Common myeloid progenitor, CD34-positive (primary cell): ENCODE data around the gene QRSL1. TPM values are rescaled to one million over a fixed set of nuclear protein-coding genes. Genes with fewer than 3 reads are reported as not detected.
A peak's percentile ranks its signal among the peaks of the same experiment; 100 is the strongest.
"Not testable (repeated sequence)": the region's sequence is repeated elsewhere in the genome, so short reads cannot be mapped to it uniquely, and the experiment has no call there.

Source experiments
- CTCF ChIA-PET: fragments of 350-600 bp; sonication (Branson Sonifier 250); formaldehyde crosslinking; loops from one replicate; lab custom pipeline; 2021; ENCODE audit warnings: antibody characterized with exemption; lab: Charles Lee
- POLR2A ChIA-PET: fragments of 350-600 bp; sonication (Branson Sonifier 250); formaldehyde crosslinking; loops from one replicate; lab custom pipeline; 2021; ENCODE audit warnings: antibody characterized with exemption; lab: Charles Lee
- DNase-seq, 3 donors: peaks; one replicate each; pipeline versions ENCODE4 v3.0.0 to v3.0.0-alpha.2; 2013
- H3K27ac ChIP-seq, 2 experiments: 1 replicate in 1 of 2; 2 replicates in 1 of 2; pipeline ENCODE4 v1.7.0; 2013; ENCODE audit warnings: inconsistent platforms in 2 of 2, low read length in 2 of 2, mild to moderate bottlenecking in 2 of 2, low read depth in 1 of 2, moderate library complexity in 1 of 2; ENCODE audit not compliant: severe bottlenecking in 2 of 2, insufficient read depth in 1 of 2, poor library complexity in 1 of 2
- H3K27me3 ChIP-seq, 5 experiments: replicated peaks in 2 of 5; 1 replicate in 3 of 5; 2 replicates in 2 of 5; pipeline versions ENCODE4 v1.6.1 to v1.7.0; 2013; ENCODE audit warnings: low read length in 4 of 5, mild to moderate bottlenecking in 2 of 5, moderate library complexity in 2 of 5, inconsistent platforms in 1 of 5; ENCODE audit not compliant: insufficient read depth in 5 of 5, control insufficient read depth in 4 of 5
- H3K36me3 ChIP-seq, 4 experiments: 1 replicate in 2 of 4; 2 replicates in 2 of 4; pipeline versions ENCODE4 v1.6.1 to v1.7.0; 2013; ENCODE audit warnings: low read length in 3 of 4, control low read depth in 1 of 4, mild to moderate bottlenecking in 1 of 4; ENCODE audit not compliant: control insufficient read depth in 4 of 4, insufficient read depth in 4 of 4
- H3K4me1 ChIP-seq, 4 experiments: 1 replicate in 3 of 4; 2 replicates in 1 of 4; pipeline versions ENCODE4 v1.6.1 to v1.7.1; 2013; ENCODE audit warnings: low read length in 3 of 4, mild to moderate bottlenecking in 3 of 4, control low read depth in 1 of 4, inconsistent platforms in 1 of 4, moderate library complexity in 1 of 4; ENCODE audit not compliant: control insufficient read depth in 4 of 4, insufficient read depth in 4 of 4; ENCODE audit errors: control extremely low read depth in 1 of 4
- H3K4me3 ChIP-seq, 7 experiments: 1 replicate in 4 of 7; 2 replicates in 3 of 7; pipeline versions ENCODE4 v1.5.1 to v1.7.0; 2013; ENCODE audit warnings: mild to moderate bottlenecking in 7 of 7, low read length in 6 of 7, moderate library complexity in 6 of 7, inconsistent platforms in 2 of 7, low read depth in 2 of 7, control low read depth in 1 of 7; ENCODE audit not compliant: insufficient read depth in 4 of 7, control insufficient read depth in 1 of 7; ENCODE audit errors: extremely low read depth in 1 of 7
- H3K9me3 ChIP-seq, 5 experiments: 1 replicate in 4 of 5; 2 replicates in 1 of 5; pipeline versions ENCODE4 v1.6.1 to v1.7.1; 2013; ENCODE audit warnings: low read length in 4 of 5, mild to moderate bottlenecking in 2 of 5, inconsistent platforms in 1 of 5, low read depth in 1 of 5, moderate library complexity in 1 of 5; ENCODE audit not compliant: control insufficient read depth in 4 of 5, insufficient read depth in 2 of 5; ENCODE audit errors: control extremely low read depth in 1 of 5
- WGBS: methylation state at CpG from one replicate; pipeline ENCODE4 v1.1.5; 2013; ENCODE audit not compliant: insufficient coverage; 5-methylcytosine and 5-hydroxymethylcytosine counted together
- polyA plus RNA-seq: library from polyadenylated mRNA; unstranded; fragments of 120-200 nt; gene quantifications from one replicate; pipeline ENCODE4 v1.2.1, GENCODE V29; 2013

Gene QRSL1, protein sequence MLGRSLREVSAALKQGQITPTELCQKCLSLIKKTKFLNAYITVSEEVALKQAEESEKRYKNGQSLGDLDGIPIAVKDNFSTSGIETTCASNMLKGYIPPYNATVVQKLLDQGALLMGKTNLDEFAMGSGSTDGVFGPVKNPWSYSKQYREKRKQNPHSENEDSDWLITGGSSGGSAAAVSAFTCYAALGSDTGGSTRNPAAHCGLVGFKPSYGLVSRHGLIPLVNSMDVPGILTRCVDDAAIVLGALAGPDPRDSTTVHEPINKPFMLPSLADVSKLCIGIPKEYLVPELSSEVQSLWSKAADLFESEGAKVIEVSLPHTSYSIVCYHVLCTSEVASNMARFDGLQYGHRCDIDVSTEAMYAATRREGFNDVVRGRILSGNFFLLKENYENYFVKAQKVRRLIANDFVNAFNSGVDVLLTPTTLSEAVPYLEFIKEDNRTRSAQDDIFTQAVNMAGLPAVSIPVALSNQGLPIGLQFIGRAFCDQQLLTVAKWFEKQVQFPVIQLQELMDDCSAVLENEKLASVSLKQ
- 15.2 TPM for polyA plus RNA-seq

DNA sequence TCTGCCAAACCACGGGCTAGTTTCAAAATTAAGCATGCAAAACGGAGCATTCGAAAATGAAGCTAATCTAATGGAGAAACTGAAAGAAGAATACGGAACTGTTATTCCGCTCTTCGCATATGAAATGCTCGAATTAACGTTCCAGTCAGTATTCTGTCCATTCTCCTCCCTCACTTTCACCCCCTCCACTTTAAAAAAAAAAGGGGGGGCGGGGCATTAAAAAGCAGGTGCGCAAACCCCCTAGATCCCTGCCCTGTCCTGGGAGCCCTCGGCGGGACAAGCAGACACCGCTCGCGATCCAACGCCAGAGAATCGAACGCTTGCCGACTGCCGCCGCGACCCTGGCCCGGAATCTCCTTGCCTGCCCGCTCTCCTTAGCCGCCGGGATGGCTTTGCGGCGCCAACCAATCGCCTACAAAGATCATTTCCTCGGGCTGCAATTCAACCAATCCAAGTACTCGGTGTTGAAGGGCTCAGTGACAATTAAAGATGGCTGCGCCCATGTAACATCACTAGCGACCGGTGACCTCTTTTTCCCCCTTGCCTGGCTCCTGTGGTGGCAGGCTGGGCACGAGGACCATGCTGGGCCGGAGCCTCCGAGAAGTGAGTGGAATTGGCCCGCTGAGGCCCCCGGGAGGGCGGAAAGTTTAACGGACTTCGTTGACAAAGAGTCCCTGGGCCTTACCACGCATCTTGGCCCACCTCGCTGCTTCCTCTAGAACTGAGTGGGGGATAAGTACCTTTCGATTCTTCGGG lies at the start of gene QRSL1, which contains the start of gene RTN4IP1:
Gene QRSL1, plus strand, starts transcription at position 476 of the 756 bp plus-strand sequence. Its CDS starts 104 bp downstream, at position 580.
Gene RTN4IP1, minus strand, starts transcription at position 396 of the 756 bp plus-strand sequence. CDS start 477 bp downstream, outside the sequence.
- DNase-seq: peak; percentile 94 to 97 (median 96)
- Histone ChIP-seq H3K27me3 (no peaks in the 10 kb centered on the region), H3K36me3 (no peaks in the 10 kb centered on the region), H3K27ac (peak within 1 kb of the TSS; percentile 88 to 95), H3K9me3 (no peaks in the 10 kb centered on the region), H3K4me1 (peaks cover 8 to 18% (median 12%) of the 10 kb centered on the region in 4 experiments), H3K4me3 (peak within 1 kb of the TSS; percentile 46 to 94 (median 91))
- ChIA-PET POLR2A (no interaction called here), CTCF (no interaction called here)
- 0% methylated on average over 37 of the region's 46 CpGs for WGBS

DNA sequence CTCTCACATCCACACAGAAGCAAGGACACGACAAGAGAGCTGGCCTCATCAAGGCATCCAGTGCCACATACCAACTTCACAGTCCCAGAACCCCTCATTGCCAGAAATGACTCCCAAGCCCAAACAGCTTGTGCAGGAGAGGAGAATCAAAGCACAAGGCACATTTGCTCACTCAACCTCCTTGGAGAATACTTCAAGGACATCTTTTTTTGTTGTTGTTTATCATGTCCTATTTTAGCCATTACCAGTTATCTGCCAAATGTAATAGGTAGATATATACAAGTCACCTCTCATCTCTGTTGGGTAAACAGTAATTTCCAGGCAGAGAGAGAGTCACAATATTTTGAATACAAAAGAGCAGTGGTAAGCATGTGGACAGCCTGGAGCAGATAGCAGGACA lies 47.9 kb upstream of the QRSL1 start:
- Histone ChIP-seq H3K36me3 (peaks cover 2 to 23% (median 12%) of the 10 kb centered on the region in 4 experiments), H3K4me3 (no peak overlapping the region), H3K9me3 (no peaks in the 10 kb centered on the region), H3K27ac (no peak overlapping the region), H3K27me3 (no peaks in the 10 kb centered on the region), H3K4me1 (no peaks in the 10 kb centered on the region)
- POLR2A ChIA-PET: no interaction called here
- CTCF ChIA-PET: no interaction called here
- DNase-seq: no peak
- WGBS: no CpG with 5 or more reads among the region's 1 CpG

DNA sequence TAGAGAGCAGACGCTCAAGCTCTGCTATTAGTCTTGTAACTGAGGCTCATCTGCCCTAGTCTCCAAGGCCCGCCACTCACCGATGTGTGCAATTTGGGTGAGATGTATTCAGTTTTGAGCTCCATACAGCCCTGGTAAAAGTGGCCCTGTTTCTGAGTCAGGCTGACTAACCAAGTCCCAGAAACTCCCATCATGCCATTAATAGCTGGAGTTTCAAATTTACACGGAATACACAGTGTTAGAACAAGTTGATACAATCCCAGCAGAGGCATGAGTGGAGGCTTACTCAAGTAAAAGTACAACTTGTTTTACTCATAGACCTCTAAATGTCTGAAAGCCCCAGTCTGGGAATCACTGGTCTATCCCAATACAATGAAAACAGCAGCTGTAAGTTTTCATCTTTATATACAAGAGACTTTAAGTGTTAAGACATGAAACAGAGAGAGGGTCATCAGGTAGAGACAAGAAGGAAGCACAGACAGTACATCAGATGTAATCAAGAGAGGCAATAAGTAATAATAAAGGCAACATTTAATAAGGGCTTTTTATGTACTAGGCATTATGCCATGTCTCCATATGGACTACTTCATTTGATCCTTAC lies 42.5 kb upstream of the QRSL1 start:
- no peak overlapping the region for H3K4me3 ChIP-seq
- H3K36me3 ChIP-seq: peaks cover 11 to 34% (median 14%) of the 10 kb centered on the region in 4 experiments
- no peaks in the 10 kb centered on the region for H3K27me3 ChIP-seq
- 100% methylated on average over 4 of the region's 4 CpGs for WGBS
- no peaks in the 10 kb centered on the region for H3K4me1 ChIP-seq
- DNase-seq: no peak
- CTCF ChIA-PET: interaction anchor here (0.7 kb wide), 1 partner anchor 361 kb away, joined by 3 read pairs; no protein-coding TSS in a partner anchor
- H3K27ac ChIP-seq: no peak overlapping the region
- H3K9me3 ChIP-seq: no peaks in the 10 kb centered on the region
- POLR2A ChIA-PET: no interaction called here

DNA sequence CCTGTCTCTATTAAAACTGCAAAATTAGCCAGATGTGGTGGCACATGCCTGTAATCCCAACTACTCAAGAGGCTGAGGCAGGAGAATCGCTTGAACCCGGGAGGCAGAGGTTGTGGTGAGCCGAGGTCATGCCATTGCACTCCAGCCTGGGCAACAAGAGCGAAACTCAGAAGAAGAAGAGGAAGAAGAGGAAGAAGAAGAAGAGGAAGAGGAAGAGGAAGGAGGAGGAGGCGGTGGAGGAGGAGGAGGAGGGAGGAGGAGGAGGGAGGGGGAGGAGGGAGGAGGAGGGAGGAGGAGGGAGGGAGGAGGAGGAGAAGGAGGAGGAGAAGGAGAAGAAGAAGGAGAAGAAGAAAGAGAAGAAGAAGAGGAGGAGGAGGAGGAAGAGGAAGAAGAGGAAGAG lies 40.4 kb upstream of the QRSL1 start:
- DNase-seq, POLR2A ChIA-PET, H3K9me3 ChIP-seq, H3K27ac ChIP-seq, H3K4me1 ChIP-seq, H3K27me3 ChIP-seq, H3K4me3 ChIP-seq, CTCF ChIA-PET: not testable (repeated sequence)
- WGBS: 64% methylated on average over 2 of the region's 5 CpGs
- peaks cover 4 to 20% (median 10%) of the 10 kb centered on the region in 4 experiments for H3K36me3 ChIP-seq

DNA sequence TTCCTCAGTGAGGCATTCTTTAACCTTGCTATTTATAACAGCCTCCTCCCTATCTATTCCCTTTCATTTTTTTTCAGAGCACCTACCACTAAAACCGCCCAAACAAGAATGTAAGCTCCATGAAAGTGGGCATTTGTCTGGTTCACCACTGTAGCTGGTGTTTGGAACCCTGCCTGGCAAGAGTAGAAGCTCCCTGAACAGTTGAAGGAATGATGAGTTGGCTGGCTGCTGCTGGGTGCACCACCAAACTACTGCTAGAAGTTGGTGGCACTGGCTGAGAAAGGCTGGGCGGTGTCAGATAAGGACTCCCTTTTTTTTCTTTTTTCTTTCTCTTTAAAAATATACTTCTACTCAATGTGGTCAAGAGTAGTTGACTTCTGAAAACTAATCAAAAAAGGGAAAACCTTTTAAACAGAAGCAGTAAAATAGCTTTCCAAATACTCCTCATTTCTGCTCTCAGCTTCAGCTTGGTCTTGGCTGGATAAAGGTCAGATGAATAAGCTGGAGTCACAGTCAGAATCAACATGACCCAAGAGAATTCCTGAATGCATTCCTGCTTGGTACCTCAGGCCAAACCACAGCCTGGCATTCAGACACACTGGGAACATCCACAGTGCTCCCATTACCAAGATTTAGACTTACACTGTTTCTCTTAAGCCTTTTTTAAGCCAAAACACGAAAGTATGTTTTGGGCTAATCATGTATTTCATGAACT lies 38.1 kb upstream of the QRSL1 start:
- H3K4me1 ChIP-seq: no peaks in the 10 kb centered on the region
- peak in 1 of 3 donors; percentile 10 for DNase-seq
- no peaks in the 10 kb centered on the region for H3K27me3 ChIP-seq
- ChIA-PET CTCF (interaction anchor here (1.2 kb wide), 1 partner anchor 27 kb away, joined by 4 read pairs; no protein-coding TSS in a partner anchor), POLR2A (no interaction called here)
- H3K9me3 ChIP-seq: no peaks in the 10 kb centered on the region
- 100% methylated on average over 1 of the region's 3 CpGs for WGBS
- peaks cover 3 to 14% (median 8%) of the 10 kb centered on the region in 4 experiments for H3K36me3 ChIP-seq
- no peak overlapping the region for H3K27ac ChIP-seq
- no peak overlapping the region for H3K4me3 ChIP-seq

DNA sequence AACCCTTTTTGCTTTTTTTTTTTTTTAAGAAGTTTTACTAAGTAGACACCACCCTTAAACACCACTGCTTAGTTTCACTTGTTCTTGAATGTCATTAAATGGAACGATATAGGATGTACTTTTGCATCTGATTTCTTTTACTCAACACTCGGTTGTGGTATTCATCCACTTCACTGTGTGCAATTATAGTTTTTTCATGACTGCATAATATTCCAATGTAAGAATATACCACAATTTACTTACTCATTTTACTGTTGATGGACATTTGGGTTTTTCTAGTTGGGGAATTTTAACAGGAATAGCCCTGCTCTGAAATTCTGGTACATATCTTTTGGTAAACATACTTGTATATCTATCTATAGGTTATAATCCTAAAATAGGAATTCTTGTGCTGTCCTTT lies 29.9 kb upstream of the QRSL1 start:
- no peak overlapping the region for H3K4me3 ChIP-seq
- H3K27ac ChIP-seq: no peak overlapping the region
- peaks cover 0 to 7% (median 2%) of the 10 kb centered on the region in 4 experiments for H3K36me3 ChIP-seq
- WGBS: no CpG with 5 or more reads among the region's 2 CpGs
- H3K27me3 ChIP-seq: no peaks in the 10 kb centered on the region
- H3K9me3 ChIP-seq: no peaks in the 10 kb centered on the region
- ChIA-PET POLR2A (no interaction called here), CTCF (no interaction called here)
- no peaks in the 10 kb centered on the region for H3K4me1 ChIP-seq
- DNase-seq: no peak
